ENCODE data around the gene SRSF11.
"Not testable (repeated sequence)": the region's sequence is repeated elsewhere in the genome, so short reads cannot be mapped to it uniquely, and the experiment has no call there.

The SRSF11 gene

GRCh38 chr1:70206833-70207232 is 14.3 kb upstream of the SRSF11 start:
- H3K4me3 Mint-ChIP-seq, result peak overlapping the region; percentile 97
- H3K27me3 Mint-ChIP-seq, H3K36me3 Mint-ChIP-seq, H3K27ac Mint-ChIP-seq, H3K9me3 Mint-ChIP-seq, ATAC-seq: not testable (repeated sequence)
- peaks cover 48% of the 10 kb centered on the region for H3K4me1 Mint-ChIP-seq

GRCh38 chr1:70207492-70207891 is 13.7 kb upstream of the SRSF11 start:
- Mint-ChIP-seq H3K4me1 (peaks cover 43% of the 10 kb centered on the region), H3K27ac (peak overlapping the region; percentile 30), H3K36me3 (peaks cover 6% of the 10 kb centered on the region), H3K9me3 (no peaks in the 10 kb centered on the region), H3K4me3 (peak overlapping the region; percentile 97), H3K27me3 (no peaks in the 10 kb centered on the region)
- ATAC-seq, result no peak

- Mint-ChIP-seq H3K4me1 (peaks cover 35% of the 10 kb centered on the region), H3K27me3 (no peaks in the 10 kb centered on the region), H3K9me3 (no peaks in the 10 kb centered on the region), H3K4me3 (no peak overlapping the region), H3K27ac (no peak overlapping the region), H3K36me3 (peaks cover 6% of the 10 kb centered on the region)
- ATAC-seq, result no peak
Measured at GRCh38 chr1:70208292-70208691, 12.9 kb upstream of the SRSF11 start.

- H3K27ac Mint-ChIP-seq, result no peak overlapping the region
- no peak overlapping the region for H3K4me3 Mint-ChIP-seq
- H3K27me3 Mint-ChIP-seq, result no peaks in the 10 kb centered on the region
- H3K9me3 Mint-ChIP-seq, result no peaks in the 10 kb centered on the region
- peaks cover 17% of the 10 kb centered on the region for H3K4me1 Mint-ChIP-seq
- peaks cover 6% of the 10 kb centered on the region for H3K36me3 Mint-ChIP-seq
- no peak for ATAC-seq
Measured at GRCh38 chr1:70210820-70211219, 10.4 kb upstream of the SRSF11 start.

GRCh38 chr1:70211541-70211940 is 9.6 kb upstream of the SRSF11 start:
- Mint-ChIP-seq H3K27me3 (no peaks in the 10 kb centered on the region), H3K36me3 (peaks cover 6% of the 10 kb centered on the region), H3K9me3 (no peaks in the 10 kb centered on the region), H3K4me1 (peaks cover 17% of the 10 kb centered on the region), H3K4me3 (no peak overlapping the region), H3K27ac (no peak overlapping the region)
- ATAC-seq, result no peak

GRCh38 chr1:70220015-70220414 is 1.2 kb upstream of the SRSF11 start:
- Mint-ChIP-seq H3K27me3 (no peaks in the 10 kb centered on the region), H3K36me3 (peaks cover 8% of the 10 kb centered on the region), H3K9me3 (no peaks in the 10 kb centered on the region), H3K27ac (peak overlapping the region; percentile 98), H3K4me3 (no peak overlapping the region), H3K4me1 (peaks cover 41% of the 10 kb centered on the region)
- no peak for ATAC-seq

- Mint-ChIP-seq H3K9me3 (no peaks in the 10 kb centered on the region), H3K4me3 (peak overlapping the region; percentile 95), H3K4me1 (peaks cover 41% of the 10 kb centered on the region), H3K27ac (peak overlapping the region; percentile 98), H3K27me3 (no peaks in the 10 kb centered on the region), H3K36me3 (peaks cover 8% of the 10 kb centered on the region)
- no peak for ATAC-seq
Measured at GRCh38 chr1:70220517-70221237, 503 bp upstream of the SRSF11 start.

- peaks cover 8% of the 10 kb centered on the region for H3K36me3 Mint-ChIP-seq
- no peak for ATAC-seq
- H3K9me3 Mint-ChIP-seq, result no peaks in the 10 kb centered on the region
- H3K27me3 Mint-ChIP-seq, result no peaks in the 10 kb centered on the region
- peak overlapping the region; percentile 98 for H3K27ac Mint-ChIP-seq
- H3K4me1 Mint-ChIP-seq, result peaks cover 48% of the 10 kb centered on the region
- peak overlapping the region; percentile 26 for H3K4me3 Mint-ChIP-seq
Measured at GRCh38 chr1:70222716-70223235, 1.6 kb downstream of the SRSF11 start.

- H3K4me3 Mint-ChIP-seq, result no peak overlapping the region
- peaks cover 45% of the 10 kb centered on the region for H3K4me1 Mint-ChIP-seq
- ATAC-seq, result no peak
- peaks cover 19% of the 10 kb centered on the region for H3K36me3 Mint-ChIP-seq
- H3K9me3 Mint-ChIP-seq, result no peaks in the 10 kb centered on the region
- H3K27ac Mint-ChIP-seq, result no peak overlapping the region
- no peaks in the 10 kb centered on the region for H3K27me3 Mint-ChIP-seq
Measured at GRCh38 chr1:70224954-70225353, 3.8 kb downstream of the SRSF11 start.

GRCh38 chr1:70227439-70227838 is 6.3 kb downstream of the SRSF11 start:
- Mint-ChIP-seq H3K27me3 (no peaks in the 10 kb centered on the region), H3K27ac (no peak overlapping the region), H3K9me3 (no peaks in the 10 kb centered on the region), H3K4me1 (peaks cover 33% of the 10 kb centered on the region), H3K4me3 (no peak overlapping the region), H3K36me3 (peaks cover 30% of the 10 kb centered on the region)
- ATAC-seq, result no peak

GRCh38 chr1:70228670-70229069 is 7.5 kb downstream of the SRSF11 start:
- no peak for ATAC-seq
- H3K9me3 Mint-ChIP-seq, result no peaks in the 10 kb centered on the region
- no peak overlapping the region for H3K27ac Mint-ChIP-seq
- peaks cover 25% of the 10 kb centered on the region for H3K4me1 Mint-ChIP-seq
- H3K27me3 Mint-ChIP-seq, result no peaks in the 10 kb centered on the region
- H3K4me3 Mint-ChIP-seq, result no peak overlapping the region
- peaks cover 36% of the 10 kb centered on the region for H3K36me3 Mint-ChIP-seq

GRCh38 chr1:70231475-70231874 is 10.3 kb downstream of the SRSF11 start:
- no peaks in the 10 kb centered on the region for H3K27me3 Mint-ChIP-seq
- H3K9me3 Mint-ChIP-seq, result no peaks in the 10 kb centered on the region
- H3K36me3 Mint-ChIP-seq, result peaks cover 55% of the 10 kb centered on the region
- H3K4me3 Mint-ChIP-seq, result no peak overlapping the region
- peaks cover 13% of the 10 kb centered on the region for H3K4me1 Mint-ChIP-seq
- ATAC-seq, result no peak
- no peak overlapping the region for H3K27ac Mint-ChIP-seq

GRCh38 chr1:70234733-70235132 is 13.6 kb downstream of the SRSF11 start:
- Mint-ChIP-seq H3K9me3 (no peaks in the 10 kb centered on the region), H3K27ac (no peak overlapping the region), H3K27me3 (no peaks in the 10 kb centered on the region), H3K4me1 (no peaks in the 10 kb centered on the region), H3K36me3 (peaks cover 53% of the 10 kb centered on the region), H3K4me3 (no peak overlapping the region)
- no peak for ATAC-seq

- Mint-ChIP-seq H3K4me3 (no peak overlapping the region), H3K27me3 (no peaks in the 10 kb centered on the region), H3K36me3 (peaks cover 66% of the 10 kb centered on the region), H3K9me3 (no peaks in the 10 kb centered on the region), H3K27ac (no peak overlapping the region), H3K4me1 (no peaks in the 10 kb centered on the region)
- no peak for ATAC-seq
Measured at GRCh38 chr1:70239940-70240339, 18.8 kb downstream of the SRSF11 start.

- no peak for ATAC-seq
- Mint-ChIP-seq H3K9me3 (no peaks in the 10 kb centered on the region), H3K4me3 (no peak overlapping the region), H3K4me1 (no peaks in the 10 kb centered on the region), H3K36me3 (peaks cover 82% of the 10 kb centered on the region), H3K27ac (no peak overlapping the region), H3K27me3 (no peaks in the 10 kb centered on the region)
Measured at GRCh38 chr1:70247122-70247521, 25.9 kb downstream of the SRSF11 start.

GRCh38 chr1:70247768-70248167 is 26.6 kb downstream of the SRSF11 start:
- no peaks in the 10 kb centered on the region for H3K27me3 Mint-ChIP-seq
- no peak overlapping the region for H3K4me3 Mint-ChIP-seq

More at GRCh38 chr1:70247768-70248167, 26.6 kb downstream of the SRSF11 start:
- H3K27ac Mint-ChIP-seq, result peak overlapping the region; percentile 37
- H3K4me1 Mint-ChIP-seq, result no peaks in the 10 kb centered on the region
- no peaks in the 10 kb centered on the region for H3K9me3 Mint-ChIP-seq
- peaks cover 81% of the 10 kb centered on the region for H3K36me3 Mint-ChIP-seq
- no peak for ATAC-seq

Measured in stimulated activated memory B cell treated with anti-CD40 and anti-IgM and Interleukin-4, amounts not matched to agents 10 μg/mL and 1 μg/mL and 100 μg/mL, for 72 hours (primary cell).